ENCODE measurements around the gene TMEM239.

TMEM239 gene

DNA sequence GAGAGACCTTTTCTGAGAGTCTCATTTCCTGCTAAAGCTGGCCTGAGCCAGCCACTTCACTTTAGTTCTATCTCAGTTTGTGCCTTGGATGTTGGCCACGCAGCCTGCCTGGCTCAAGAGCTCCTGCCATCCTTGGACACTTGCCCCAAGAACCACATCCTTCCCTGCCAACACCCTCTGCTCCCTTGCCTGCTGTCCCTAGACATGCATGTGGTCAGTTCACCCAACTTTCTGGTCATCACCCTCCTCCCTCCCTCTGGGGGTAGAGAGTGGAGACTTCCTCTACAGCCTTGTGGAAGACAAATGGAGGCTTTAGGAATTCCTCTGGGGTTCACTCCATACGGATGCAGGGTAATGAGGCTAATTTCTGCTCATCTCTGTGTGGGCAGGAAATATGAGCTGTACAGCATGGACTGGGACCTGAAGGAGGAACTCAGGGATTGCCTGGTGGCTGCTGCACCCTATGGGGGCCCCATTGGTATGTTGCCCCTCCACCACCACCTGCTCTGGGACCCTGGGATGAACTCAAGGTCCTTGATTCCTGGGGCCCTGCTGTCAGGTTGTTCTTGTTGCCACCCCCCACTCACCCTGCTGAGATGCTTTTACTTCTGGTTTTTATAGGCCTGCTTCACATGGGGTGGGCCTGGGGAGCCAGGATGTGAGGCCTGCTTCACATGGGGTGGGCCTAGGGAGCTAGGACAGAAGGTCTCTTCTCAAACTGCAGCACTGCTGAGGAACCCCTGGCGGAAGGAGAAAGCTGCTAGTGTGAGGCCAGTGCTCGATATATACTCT, 43.4 kb downstream of the TMEM239 start:
- no peak for DNase-seq

DNA sequence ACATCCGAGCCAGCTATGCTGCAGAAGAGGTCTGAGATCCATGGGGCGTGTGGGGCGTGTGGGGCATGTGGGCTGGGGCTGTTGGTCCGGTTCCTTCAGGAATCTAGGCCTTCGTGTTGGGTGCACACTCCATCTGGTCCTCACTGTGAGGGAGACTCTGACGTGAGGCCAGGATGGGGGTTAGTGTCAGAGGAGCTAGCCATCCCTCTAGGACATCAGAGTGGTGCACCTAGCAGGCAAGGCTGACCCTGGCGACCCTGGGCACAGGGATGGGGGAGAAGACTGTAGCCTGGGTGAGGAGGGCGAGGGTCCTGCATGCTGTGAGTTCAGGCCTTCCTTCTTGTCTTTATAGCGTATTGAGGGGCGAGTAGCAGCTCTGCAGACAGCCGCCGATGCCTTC, 48.5 kb downstream of the TMEM239 start:
- DNase-seq = no peak

DNA sequence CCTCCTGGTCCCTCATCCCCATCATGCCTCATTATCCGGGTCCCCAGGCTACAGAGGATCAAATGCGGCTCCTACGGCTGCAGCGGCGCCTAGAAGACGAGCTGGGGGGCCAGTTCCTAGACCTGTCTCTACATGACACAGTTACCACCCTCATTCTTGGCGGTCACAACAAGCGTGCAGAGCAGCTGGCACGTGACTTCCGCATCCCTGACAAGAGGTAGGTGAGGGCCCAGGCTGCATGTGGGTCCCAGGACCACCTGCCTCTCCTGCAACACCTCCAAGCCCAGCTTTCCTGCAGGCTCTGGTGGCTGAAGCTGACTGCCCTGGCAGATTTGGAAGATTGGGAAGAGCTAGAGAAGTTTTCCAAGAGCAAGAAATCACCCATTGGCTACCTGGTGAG, 48.9 kb downstream of the TMEM239 start:
- no peak for DNase-seq

DNA sequence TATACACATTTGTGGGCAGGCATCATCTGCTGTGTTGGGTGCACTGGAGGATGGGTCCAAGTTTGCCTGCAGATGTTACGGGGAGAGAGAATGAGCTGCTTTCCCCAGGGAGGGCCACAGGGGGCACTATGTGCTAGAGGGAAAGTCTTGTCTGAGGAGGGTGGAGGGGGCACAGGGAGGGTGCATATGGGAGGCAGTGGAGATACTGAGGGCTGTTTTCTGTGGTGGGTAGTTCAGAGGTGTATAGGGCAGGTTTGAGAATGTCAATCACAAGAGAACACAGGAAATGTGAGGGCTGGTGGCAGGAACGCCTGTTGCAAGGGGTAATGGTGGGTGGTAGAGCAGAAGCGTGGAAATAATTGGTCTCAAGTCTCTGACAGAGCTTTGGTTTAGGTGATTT, 49.5 kb downstream of the TMEM239 start:
- DNase-seq = no peak

DNA sequence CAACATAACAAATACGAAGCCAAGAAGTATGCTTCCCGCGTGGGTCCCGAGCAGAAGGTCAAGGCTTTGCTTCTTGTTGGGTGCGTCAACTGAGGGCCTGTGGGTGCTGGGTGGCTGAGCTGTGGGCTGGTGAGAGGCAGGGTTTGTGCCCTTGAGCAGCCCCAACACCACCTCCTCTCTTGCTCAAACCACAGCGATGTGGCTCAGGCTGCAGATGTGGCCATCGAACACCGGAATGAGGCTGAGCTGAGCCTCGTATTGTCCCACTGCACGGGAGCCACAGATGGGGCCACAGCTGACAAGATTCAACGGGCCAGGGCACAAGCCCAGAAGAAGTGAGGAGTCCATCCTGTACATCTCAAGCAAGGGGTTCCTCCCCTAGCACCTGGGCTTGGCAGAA, 50.1 kb downstream of the TMEM239 start:
- DNase-seq = no peak

DNA sequence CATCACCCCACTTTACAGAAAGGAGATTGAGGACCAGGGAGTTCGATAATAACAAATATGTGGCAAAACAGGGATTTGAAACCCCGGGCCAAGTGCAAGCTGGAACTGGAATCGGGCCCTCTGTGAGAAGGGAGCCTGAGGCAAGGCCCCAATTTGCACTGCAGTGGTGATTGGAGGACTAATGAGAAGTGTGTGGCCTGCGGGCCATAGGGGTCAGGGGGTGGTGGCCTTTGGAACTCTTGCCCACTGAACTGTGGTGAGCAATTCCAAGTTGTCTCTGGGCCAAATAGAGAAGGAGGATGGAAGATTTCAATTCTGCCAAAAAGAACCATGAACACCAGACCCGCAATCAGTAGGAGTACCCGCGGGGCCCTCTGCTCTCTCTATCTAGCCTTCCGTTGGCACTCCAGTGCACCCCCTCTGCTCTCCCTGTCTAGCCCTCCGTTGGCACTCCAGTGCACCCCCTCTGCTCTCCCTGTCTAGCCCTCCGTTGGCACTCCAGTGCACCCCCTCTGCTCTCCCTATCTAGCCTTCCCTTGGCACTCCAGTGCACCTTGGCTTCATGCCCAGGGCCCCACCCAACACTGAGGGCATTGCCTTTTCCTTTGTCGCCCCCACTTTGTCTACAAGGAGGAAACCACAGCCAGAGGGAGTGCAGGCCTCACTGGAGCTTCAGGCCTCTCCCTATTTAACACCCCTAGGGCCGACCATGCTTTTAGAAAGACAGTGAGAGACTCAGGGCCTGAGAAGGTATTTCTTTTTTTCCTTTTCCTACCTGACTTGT, 51.1 kb downstream of the TMEM239 start:
- DNase-seq = no peak

Data from NCI-H2227 treated with DMSO at 0.1 percent for 48 hours (cell line).